GM19438 (cell line): ENCODE measurements around the gene RRAD.

ENCODE experiments used
- ATAC-seq: cut with Tn5 transposase; IDR thresholded peaks from one replicate; pipeline ENCODE4 v1.9.1; 2021; ENCODE audit warnings: low read depth; ENCODE audit not compliant: unreplicated experiment

Gene RRAD

GRCh38 chr16:66919569-66920298 is 5.6 kb downstream of the RRAD start:
- no peak for ATAC-seq

GRCh38 chr16:66918803-66919568 is 6.3 kb downstream of the RRAD start, which contains the start of gene CDH16:
Gene CDH16, minus strand, starts transcription at chr16:66918885. Its CDS starts 820 bp downstream, at chr16:66918065.
- no peak for ATAC-seq

- no peak for ATAC-seq
Observed at GRCh38 chr16:66918355-66918754, 7.0 kb downstream of the RRAD start.

GRCh38 chr16:66917741-66918140 is 7.6 kb downstream of the RRAD start:
- no peak for ATAC-seq

- ATAC-seq: no peak
Observed at GRCh38 chr16:66916518-66916917, 8.8 kb downstream of the RRAD start.

GRCh38 chr16:66915041-66915440 is 10.3 kb downstream of the RRAD start:
- no peak for ATAC-seq

DNA sequence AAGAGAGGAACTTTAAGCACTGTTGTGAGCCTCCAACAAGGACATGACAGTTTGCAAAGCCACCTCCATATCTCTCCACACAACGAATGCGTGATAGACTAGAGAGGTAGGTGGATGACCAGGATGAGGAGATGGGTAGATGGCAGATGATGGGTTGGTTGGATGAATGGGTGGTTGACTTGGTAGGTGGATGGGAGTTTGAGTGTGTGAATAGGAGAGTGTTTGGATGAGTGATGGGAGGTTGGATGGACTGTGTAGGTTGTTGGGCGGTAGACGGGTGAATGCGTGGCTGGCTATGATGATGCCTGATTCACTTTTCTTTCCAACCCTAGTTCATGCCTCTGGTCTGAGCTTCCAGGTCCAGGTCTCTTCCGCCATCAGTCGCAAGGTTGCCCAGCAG is 10.8 kb downstream of the RRAD start:
- no peak for ATAC-seq

- ATAC-seq: no peak
Observed at GRCh38 chr16:66913711-66914110, 11.6 kb downstream of the RRAD start.

DNA sequence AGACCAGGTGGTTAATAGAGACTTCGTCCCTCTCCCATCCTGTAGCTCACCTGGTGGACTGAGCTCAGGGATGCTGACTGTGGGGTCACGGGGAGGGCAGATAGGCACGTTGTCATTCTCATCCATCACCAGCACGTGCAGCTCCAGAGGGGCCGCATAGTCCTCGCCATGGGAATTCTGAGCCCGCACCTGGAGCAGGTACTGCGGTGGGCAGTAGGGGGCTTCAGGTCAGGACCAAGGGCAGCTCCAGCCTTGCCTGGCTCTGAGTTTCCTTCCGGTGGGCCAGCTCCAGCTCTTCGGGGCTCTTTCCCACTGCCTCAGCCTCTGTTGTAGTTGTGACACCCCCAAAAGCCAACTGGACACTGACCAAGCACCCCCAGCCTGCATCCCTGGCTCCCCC is 12.3 kb downstream of the RRAD start:
- no peak for ATAC-seq

DNA sequence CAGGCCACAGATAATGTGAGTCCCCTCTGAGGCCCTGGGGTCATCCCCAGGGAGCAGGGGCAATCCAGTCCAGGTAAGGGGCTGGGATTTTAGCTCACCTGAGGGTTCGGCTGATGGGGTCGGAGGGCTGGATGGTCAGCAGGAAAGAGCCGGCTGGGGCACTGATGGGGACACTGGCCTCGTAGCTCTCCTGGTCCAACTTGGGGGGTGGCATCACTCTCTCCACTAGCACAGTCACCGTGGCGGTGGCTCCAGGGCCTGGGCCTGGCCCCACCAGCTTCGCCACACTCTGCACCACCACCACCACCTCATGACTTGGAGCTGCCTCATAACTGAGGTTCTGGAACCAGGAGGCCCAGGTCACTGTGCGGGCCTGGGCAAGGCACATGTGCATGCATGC is 13.5 kb downstream of the RRAD start:
- no peak for ATAC-seq

DNA sequence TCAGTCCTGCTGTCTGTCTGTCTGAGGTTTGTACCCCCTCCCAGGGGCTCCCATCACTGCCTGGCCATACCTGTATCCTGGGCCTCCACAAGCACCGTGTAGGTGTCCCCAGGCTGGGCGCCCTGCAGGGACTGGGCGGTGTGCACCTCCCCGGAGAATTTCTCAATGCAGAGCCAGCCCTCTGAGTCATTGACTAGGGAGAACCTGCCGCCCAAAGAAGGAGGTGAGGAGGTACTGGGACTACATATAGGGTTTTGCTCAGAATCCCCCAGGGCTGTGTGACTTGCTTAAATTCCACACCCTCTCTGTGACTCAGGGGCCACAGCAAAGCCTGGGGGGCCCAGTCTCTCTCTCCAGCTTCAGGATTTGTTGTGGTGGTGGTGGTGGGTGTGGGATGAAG is 14.2 kb downstream of the RRAD start:
- no peak for ATAC-seq

DNA sequence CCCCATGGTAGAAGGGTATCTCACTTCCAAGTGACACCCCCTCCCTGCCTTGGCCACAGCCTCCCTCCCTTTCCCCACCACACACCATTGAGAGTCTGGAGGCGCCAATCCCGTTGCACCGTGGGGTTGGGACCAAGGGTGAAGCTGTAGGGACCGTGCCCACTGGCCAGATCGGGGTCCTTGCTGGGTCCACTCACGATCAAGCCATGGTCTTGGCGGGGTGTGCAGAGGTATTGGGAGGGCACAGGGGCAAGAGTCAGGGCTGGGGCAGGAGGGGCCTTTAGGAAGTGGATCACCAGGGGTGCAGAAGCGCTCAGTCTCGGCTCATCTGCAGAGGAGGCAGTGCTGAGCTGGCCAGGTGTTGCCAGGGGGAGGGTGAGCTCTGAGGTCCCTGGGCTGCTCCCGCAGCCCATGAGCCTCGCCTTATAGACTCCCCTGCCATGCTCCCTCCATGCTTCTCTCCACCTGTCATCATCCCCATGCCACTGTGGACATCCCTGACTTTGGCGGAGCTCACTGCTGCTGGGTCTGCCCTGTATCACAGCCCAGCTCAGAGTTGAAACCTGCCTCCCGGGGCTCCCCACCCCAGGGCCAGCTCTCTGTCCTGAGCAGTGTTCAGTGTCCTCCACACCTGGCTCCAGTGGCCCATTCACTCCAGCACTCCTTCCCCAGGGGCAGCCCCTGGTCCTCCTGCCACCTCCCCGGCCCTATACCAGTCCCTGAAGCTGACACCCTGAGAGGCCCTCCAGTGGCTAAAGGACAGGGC is 15.0 kb downstream of the RRAD start:
- ATAC-seq: no peak

- no peak for ATAC-seq
Observed at GRCh38 chr16:66908762-66909559, 16.4 kb downstream of the RRAD start.

DNA sequence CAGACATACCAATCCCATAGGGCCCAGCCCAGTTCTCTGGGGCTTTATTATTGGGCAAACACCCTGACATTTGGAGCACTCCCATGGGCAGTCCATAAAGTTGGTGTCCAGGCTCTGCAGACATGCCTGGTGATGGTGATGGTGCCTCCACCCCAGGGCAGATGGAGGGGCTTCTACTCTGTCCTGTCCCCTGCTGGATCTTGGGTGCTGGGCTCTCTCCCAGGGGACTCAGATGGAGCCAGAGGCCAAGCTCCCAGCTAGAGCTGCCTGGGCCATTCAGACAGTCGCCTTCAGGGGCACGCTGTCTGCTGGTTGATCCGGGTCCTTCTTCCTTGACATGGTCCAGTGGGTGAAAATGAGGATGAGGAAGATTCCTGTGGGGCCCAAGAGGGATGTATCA is 17.2 kb downstream of the RRAD start:
- ATAC-seq: no peak

GRCh38 chr16:66906916-66907836 is 18.2 kb downstream of the RRAD start:
- no peak for ATAC-seq

DNA sequence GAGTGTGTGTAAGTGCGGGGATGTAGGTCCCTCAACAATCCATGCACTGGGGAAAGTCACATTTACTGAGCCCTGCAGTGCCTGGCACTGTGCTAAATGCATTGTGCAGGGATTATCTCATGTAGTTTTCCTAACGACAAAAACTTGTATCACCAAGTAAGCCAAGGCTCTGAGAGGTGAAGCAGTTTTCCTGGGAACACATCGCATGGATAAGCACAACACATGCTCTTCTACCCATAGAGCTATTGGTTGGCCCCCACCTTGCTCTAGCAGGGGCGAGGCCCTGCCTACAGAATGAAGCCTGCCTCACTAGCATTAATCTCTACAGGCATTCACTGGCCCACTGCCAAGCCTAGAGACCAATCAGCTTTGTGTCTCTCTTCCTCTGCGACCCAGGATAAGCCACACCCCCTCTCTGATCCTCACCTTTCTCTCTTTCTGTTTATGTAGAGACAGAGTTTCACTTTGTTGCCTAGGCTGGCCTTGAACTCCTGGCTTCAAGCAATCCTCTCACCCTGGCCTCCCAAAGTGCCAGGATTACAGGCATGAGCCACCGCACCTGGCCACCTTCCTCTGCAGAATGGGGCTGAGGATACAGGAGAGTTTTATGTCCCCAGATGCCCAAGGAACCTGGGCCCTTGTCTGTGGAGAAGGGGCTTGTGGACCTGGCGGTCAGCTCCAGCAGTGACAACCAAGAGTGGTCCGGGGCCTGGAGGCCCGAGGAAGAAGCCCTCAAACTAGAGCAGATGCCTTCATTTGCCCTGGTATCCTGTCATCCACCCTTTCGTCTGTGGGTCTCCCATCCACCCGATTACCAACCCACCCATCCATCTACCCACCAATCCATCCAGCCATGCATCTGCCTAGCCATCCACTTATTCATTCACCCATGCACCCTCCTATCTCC is 19.4 kb downstream of the RRAD start:
- ATAC-seq: no peak

GRCh38 chr16:66904846-66905632 is 20.3 kb downstream of the RRAD start:
- ATAC-seq: no peak

GRCh38 chr16:66904428-66904845 is 20.9 kb downstream of the RRAD start:
- no peak for ATAC-seq
